Measurements from ENCODE around the gene ADIPOQ. TPM values are rescaled to one million over a fixed set of nuclear protein-coding genes. Genes with fewer than 3 reads are reported as not detected.
"Not testable (repeated sequence)": the region's sequence is repeated elsewhere in the genome, so short reads cannot be mapped to it uniquely, and the experiment has no call there.

The ADIPOQ gene
- total and polyA plus RNA-seq, 2 of the 13 experiments (the other 11 are each of a cell fraction or from before 2014, with no cell fraction given) = not detected

- TF ChIP-seq, protein P1, sequence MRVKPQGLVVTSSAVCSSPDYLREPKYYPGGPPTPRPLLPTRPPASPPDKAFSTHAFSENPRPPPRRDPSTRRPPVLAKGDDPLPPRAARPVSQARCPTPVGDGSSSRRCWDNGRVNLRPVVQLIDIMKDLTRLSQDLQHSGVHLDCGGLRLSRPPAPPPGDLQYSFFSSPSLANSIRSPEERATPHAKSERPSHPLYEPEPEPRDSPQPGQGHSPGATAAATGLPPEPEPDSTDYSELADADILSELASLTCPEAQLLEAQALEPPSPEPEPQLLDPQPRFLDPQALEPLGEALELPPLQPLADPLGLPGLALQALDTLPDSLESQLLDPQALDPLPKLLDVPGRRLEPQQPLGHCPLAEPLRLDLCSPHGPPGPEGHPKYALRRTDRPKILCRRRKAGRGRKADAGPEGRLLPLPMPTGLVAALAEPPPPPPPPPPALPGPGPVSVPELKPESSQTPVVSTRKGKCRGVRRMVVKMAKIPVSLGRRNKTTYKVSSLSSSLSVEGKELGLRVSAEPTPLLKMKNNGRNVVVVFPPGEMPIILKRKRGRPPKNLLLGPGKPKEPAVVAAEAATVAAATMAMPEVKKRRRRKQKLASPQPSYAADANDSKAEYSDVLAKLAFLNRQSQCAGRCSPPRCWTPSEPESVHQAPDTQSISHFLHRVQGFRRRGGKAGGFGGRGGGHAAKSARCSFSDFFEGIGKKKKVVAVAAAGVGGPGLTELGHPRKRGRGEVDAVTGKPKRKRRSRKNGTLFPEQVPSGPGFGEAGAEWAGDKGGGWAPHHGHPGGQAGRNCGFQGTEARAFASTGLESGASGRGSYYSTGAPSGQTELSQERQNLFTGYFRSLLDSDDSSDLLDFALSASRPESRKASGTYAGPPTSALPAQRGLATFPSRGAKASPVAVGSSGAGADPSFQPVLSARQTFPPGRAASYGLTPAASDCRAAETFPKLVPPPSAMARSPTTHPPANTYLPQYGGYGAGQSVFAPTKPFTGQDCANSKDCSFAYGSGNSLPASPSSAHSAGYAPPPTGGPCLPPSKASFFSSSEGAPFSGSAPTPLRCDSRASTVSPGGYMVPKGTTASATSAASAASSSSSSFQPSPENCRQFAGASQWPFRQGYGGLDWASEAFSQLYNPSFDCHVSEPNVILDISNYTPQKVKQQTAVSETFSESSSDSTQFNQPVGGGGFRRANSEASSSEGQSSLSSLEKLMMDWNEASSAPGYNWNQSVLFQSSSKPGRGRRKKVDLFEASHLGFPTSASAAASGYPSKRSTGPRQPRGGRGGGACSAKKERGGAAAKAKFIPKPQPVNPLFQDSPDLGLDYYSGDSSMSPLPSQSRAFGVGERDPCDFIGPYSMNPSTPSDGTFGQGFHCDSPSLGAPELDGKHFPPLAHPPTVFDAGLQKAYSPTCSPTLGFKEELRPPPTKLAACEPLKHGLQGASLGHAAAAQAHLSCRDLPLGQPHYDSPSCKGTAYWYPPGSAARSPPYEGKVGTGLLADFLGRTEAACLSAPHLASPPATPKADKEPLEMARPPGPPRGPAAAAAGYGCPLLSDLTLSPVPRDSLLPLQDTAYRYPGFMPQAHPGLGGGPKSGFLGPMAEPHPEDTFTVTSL (CRISPR knock-in tag; IDR thresholded peaks at IDR 0.05; ENCODE audit: borderline replicate concordance) = peak; percentile 99
- TF ChIP-seq ZNF792 (CRISPR knock-in tag; IDR thresholded peaks at IDR 0.05) = peak; percentile 78; the same call in 1 of the 2 replicates
- peak; percentile 83; the same call in 1 of the 2 replicates for TF ChIP-seq FOXJ3 (CRISPR knock-in tag; IDR thresholded peaks at IDR 0.05; ENCODE audit: borderline replicate concordance)
- peak; percentile 81; the same call in 1 of the 2 replicates for TF ChIP-seq HMG20B (CRISPR knock-in tag; conservative IDR thresholded peaks at IDR 0.05)
- TF ChIP-seq ZSCAN9 (CRISPR knock-in tag; IDR thresholded peaks at IDR 0.05; ENCODE audit: borderline replicate concordance) = peak; percentile 73
- peak; percentile 46 for TF ChIP-seq TCF7L2 (IDR thresholded peaks at IDR 0.05; ENCODE audit: low read depth, low read length)
- peak; percentile 93 for TF ChIP-seq PAXIP1 (CRISPR knock-in tag; conservative IDR thresholded peaks at IDR 0.05)
- peak; percentile 95 for TF ChIP-seq TCF7 (IDR thresholded peaks at IDR 0.05; ENCODE audit: low read depth)
- peak; percentile 65; the same call in 1 of the 2 replicates for TF ChIP-seq POGZ (CRISPR knock-in tag; IDR thresholded peaks at IDR 0.05)
- peak; percentile 73; the same call in 1 of the 2 replicates for TF ChIP-seq GATA4 (IDR thresholded peaks at IDR 0.05; ENCODE audit: borderline replicate concordance, low read depth)
- TF ChIP-seq LCORL (IDR thresholded peaks at IDR 0.05) = peak; percentile 60
- TF ChIP-seq LCORL (CRISPR knock-in tag; IDR thresholded peaks at IDR 0.05); CREM (CRISPR knock-in tag; IDR thresholded peaks at IDR 0.05); CREB1 (IDR thresholded peaks at IDR 0.05): not testable (repeated sequence)
- peak; percentile 54 for TF ChIP-seq ATF1 (CRISPR knock-in tag; IDR thresholded peaks at IDR 0.05)
- peak; percentile 93 for TF ChIP-seq RCOR2 (CRISPR knock-in tag; IDR thresholded peaks at IDR 0.05)
- TF ChIP-seq ZNF263 (CRISPR knock-in tag; IDR thresholded peaks at IDR 0.05) = peak; percentile 18; the same call in 1 of the 2 replicates
- TF ChIP-seq GFI1 (CRISPR knock-in tag; IDR thresholded peaks at IDR 0.05; ENCODE audit: borderline replicate concordance) = peak; percentile 98
- peak; percentile 74 for TF ChIP-seq THRA (CRISPR knock-in tag; IDR thresholded peaks at IDR 0.05; ENCODE audit: borderline replicate concordance)
- 0 out of 2 replicates have a peak, but pooled peaks have one; percentile 35 for TF ChIP-seq ZNF264 (CRISPR knock-in tag; IDR thresholded peaks at IDR 0.05)
- peak; percentile 88 for TF ChIP-seq CREM (IDR thresholded peaks at IDR 0.05)
- TF ChIP-seq FOXA3 (CRISPR knock-in tag; IDR thresholded peaks at IDR 0.05) = peak; percentile 94
- peak; percentile 42 for TF ChIP-seq CREB1 (CRISPR knock-in tag; IDR thresholded peaks at IDR 0.05)
These were observed 64.6 kb downstream of the ADIPOQ start (continued) for GRCh38 chr3:186907075-186907474.
